ENCODE measurements around the gene ESR1.

DNA sequence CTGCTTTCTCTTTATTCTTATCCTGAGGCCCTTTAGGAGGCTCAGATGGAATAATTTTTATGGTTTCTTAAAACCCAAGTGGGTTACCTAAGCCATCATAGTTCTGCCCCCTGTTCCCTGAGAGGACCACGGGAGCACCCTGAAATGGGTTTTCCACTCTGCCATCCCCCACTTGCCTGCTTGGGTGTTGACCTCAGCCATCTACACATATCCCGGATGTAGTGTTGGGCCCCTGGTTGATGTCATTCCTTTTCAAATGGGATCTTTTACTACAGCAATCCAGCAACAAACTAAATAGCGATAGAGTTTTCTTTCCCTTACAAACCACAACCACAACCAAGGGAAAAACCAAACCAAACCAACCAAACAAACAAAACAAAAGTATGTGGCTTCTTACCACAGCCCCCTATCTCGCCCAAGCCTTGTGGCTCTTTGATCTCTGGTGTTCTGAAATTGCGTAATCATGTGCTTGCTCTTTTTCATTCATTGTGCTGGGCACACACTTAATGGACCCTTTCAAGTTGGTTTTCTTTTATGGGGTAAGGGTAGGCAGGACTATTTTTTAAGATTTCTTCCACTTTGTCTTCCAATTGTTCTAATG is 154.9 kb downstream of the ESR1 start:
- no peak for TF ChIP-seq CTCF (conservative IDR thresholded peaks at IDR 0.05; ENCODE audit: low read length)
- no peak for TF ChIP-seq EZH2phosphoT487 (IDR thresholded peaks at IDR 0.05; ENCODE audit: borderline replicate concordance, low read depth, low read length)
